ENCODE data around the gene TEAD2.

DNA sequence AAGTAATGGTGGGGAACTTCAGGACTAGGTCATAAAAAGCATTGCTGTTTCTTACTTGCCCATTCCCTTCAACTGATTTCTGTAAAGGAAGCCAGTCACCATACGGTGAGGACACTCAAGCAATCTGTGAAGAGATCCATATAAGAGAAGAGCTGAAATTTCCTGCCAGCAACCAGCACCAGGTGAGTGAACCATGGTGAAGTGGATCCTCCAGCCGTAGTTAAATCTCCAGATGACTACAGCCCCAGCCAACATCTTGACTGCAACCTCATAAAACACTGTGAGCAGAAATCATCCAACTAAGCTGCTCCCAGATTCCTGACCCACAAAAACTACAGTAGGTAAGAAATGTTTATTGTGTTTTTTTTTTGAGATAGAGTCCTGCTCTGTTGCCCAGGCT is 33.5 kb downstream of the TEAD2 start:
- TF ChIP-seq, protein P1, sequence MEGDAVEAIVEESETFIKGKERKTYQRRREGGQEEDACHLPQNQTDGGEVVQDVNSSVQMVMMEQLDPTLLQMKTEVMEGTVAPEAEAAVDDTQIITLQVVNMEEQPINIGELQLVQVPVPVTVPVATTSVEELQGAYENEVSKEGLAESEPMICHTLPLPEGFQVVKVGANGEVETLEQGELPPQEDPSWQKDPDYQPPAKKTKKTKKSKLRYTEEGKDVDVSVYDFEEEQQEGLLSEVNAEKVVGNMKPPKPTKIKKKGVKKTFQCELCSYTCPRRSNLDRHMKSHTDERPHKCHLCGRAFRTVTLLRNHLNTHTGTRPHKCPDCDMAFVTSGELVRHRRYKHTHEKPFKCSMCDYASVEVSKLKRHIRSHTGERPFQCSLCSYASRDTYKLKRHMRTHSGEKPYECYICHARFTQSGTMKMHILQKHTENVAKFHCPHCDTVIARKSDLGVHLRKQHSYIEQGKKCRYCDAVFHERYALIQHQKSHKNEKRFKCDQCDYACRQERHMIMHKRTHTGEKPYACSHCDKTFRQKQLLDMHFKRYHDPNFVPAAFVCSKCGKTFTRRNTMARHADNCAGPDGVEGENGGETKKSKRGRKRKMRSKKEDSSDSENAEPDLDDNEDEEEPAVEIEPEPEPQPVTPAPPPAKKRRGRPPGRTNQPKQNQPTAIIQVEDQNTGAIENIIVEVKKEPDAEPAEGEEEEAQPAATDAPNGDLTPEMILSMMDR (conservative IDR thresholded peaks at IDR 0.05; ENCODE audit: low read length): no peak
- TF ChIP-seq EZH2phosphoT487 (IDR thresholded peaks at IDR 0.05; ENCODE audit: borderline replicate concordance): no peak
